DMS153 treated with DMSO at 0.1 percent for 48 hours (cell line): ENCODE measurements around the gene TMEM170A.

Experiments
- DNase-seq: peaks from one replicate; lab custom pipeline; 2025; ENCODE audit not compliant: unreplicated experiment; lab: John Stamatoyannopoulos, UW

TMEM170A gene

DNA sequence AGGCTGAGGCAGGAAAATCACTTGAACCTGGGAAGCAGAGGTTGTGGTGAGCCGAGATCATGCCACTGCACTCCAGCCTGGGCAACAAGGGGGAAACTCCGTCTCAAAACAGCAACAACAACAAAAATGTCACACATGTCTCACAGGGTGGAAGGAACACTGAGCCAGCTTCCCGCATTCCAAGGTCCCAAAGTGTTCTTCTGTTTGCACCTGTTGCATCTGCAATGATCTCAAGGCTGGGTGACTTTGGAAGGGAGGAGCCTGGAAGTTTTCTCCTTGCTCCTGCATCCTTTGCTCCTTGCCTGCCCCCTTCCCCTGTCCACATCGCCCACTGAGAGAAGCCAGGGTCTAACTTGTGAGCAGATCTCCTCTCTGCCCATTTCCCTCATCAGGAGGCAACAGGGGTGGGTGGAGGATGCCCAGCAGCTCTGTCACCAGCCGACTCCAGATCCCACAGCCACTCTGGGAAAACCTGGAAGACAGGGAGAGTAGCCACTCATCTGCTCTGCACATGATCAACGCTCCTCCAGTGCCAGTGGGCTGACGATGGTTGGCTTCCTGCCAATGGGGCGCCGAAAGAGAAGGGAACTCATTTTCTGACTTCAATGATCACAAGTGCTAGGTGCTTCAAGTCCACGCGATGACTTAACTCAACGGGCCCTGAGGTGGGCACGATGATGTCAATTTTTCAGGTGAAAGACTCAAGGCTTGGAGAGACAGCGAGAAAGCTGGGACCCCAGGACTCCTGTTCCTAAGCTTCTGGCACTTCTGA is 18.1 kb upstream of the TMEM170A start:
- no peak for DNase-seq

DNA sequence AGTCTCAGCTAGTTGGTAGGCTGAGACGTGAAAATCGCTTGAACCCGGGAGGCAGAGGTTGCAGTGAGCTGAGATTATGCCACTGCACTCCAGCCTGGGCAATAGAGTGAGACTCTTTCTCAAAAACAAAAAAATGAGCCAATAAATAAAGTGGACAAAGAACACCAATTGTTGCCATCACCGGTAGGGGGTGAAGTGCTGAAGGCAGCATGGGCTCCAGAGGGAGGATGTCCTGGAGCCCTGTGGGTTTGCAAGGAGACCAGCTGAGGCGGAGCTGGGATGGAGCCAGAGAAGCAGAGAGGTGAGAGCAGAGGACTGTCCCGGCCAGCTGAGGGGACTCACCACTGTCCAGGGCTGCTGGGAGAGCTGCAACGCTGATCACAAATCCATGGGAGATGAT is 17.0 kb upstream of the TMEM170A start:
- DNase-seq = no peak

DNA sequence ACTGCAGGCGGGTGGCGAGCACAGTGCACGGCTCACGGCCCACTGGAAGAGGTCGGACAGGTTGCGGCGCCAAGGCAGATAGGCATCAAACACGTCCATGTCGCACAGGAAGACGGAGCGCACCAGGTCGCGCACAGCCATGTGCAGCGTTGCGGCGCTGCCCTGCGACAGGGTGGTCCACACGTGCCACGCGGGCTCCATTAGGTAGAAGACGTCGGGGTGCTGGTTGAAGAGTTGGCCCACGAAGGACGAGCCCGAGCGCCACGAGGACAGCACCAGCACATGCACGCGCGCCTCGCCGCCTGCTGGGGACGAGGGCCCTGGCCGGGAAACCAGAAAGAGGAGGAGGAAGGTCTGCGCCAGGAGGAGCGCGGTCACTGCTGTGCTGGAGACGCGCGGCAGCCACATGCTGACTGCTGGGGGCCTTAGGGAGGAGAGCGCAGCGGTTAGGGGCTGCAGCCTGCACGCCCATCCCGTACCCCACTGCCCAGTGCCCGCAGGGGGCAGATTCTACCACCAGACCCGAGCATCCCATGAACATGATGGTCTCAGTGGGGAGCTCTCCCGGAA is 15.0 kb upstream of the TMEM170A start:
- no peak for DNase-seq

DNA sequence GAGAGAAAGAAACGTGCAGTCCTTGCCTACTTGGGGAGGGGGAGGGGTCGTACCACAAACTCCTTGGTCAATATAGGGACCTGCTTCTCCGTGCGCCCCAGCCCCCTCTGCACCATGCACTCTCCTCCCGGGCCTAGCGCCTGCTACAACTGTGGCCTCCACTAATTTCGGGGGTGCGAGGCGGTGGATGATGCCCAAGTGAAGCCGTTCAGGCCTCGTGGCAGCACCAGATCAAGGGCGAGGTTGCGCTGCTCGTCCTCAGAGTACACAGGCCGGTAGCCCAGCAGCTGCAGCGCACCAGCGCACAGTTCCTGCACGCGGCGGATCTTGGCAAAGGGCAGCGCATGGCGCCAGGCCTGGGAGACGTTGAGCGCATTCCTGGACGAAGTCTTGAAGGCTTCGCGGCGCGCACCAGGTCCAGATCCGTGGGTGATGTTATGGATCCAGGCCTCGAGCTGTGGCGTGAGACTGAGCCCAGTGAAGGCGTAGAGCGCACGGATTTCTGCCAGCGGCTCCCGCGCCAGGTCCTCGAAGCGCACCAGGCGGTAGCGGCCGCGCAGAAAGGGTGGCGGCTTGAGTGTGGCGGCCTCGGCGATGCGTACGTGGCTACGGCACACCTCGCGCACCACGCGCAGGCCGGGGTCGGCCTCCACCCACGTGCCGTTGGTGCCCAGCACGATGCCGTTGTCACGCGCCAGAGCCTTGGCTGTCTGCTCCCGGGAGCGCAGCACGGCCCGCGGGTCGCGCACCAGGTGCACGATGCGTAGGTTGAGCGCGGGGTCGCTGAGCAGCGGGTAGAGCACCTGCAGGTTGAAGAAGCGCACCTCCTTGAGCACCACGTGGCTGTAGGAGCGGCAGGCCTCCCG is 14.2 kb upstream of the TMEM170A start:
- no peak for DNase-seq

DNA sequence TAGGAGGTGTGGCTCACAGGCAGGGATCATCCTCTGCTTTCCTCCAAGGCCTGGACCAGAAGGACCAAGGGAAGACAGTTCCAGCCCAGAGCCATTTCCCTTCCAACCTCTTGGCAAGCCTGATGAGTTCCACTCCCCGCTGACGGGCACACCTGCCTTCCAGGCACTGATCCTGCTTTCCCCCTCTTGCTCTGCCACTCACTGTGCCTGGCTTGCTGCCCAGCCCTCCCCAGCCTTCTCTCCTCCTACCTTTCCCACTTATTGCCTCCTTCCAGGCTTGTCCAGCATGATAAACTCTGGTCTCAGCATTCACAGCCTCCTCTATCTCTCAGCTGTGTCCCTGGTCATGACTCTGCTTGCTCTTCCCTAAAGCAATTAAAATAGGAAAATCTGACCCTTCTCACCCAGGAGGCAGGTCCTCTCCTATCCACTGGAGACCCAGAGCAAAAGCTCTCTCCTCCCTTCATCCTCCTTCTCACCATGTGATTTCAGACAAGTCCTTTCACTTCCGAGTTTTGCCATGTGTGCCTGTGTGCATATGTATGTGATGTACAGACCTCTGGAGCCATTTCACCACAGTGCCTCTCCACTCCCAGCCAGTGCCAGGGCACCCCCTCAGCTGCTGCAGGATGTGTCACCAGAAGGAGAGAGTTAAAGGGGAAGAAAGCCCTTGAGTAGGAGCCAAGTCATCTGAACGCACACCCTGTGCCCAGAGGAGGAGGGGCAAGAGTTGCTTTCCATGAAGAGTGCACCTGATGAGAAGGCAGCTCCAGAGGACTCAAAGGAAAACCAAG is 13.4 kb upstream of the TMEM170A start:
- DNase-seq = no peak

DNA sequence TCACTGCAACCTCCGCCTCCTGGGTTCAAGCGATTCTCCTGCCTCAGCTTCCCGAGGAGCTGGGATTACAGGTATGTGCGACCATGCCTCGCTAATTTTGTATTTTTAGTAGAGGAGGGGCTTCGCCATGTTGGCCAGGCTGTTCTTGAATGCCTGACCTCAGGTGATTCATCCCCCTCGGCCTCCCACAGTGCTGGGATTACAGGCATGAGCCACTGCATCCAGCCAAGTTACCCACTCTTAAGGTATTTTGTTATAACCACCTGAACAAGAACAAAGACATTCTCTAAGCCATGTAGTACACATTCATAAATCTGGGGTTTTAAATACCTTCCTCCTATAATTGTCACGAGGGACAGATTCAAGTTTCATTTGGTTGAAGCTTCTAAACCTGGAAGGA is 12.3 kb upstream of the TMEM170A start:
- no peak for DNase-seq

DNA sequence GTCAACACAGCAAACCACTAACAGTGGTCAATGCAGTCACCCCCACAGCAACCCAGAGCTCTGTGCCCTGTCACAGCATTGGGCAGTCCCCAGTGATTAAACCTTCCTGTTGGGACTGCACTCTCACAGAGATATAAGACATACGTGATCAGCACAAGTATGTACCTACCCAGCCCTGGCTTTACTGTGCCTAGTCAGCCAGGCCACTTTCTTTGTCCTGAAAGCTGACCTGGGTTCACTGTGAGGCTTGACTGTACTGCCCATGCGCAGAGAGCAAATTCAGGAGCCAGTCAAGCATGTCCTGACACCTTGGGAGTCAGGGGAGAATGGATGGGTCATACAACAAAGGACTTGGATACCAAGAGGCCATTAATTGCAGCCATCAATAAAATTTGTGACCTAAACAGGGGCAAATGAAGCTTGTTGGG is 10.9 kb upstream of the TMEM170A start:
- DNase-seq = no peak

- DNase-seq = no peak
These were observed 8.7 kb upstream of the TMEM170A start for GRCh38 chr16:75472908-75473877.

- peak; percentile 64 for DNase-seq
These were observed 7.5 kb upstream of the TMEM170A start for GRCh38 chr16:75471723-75472633.

- no peak for DNase-seq
These were observed 2.3 kb upstream of the TMEM170A start for GRCh38 chr16:75466760-75467159.

DNA sequence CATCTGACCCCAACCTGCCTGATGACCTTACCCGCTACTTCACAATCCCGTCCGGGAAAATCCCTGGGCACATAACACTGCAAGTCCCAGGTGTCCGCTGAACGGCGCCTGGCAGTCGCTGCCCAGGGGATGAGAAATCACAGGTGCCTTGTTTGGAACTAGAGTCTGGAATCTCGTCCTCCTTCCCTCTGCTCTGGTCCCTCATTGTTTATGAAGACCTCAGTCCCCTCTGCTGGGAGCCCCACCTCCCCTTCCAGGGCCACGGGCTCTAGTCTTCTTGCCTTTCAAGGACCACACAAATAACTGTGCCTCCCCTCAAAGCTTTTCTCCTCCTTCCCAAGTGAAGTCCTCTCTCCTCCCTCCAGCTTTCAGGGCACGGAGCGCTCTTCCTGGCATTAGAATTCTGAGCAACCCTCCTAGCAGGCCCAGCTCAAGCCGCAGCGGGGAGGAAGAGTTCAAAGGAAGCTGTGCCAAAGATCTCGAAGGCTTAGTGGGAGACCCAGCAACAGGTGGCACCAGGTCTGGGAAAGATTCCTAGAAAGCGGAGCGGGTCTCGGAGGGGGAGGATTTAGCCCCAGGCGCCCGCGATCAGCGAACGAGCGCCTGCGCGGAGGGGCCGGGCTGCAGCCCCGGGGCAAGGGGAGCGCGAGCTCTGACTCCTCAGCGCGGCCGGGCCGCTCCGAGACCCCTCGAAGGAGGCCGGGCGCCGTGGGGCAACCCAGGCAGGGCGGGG is 934 bp downstream of the TMEM170A start:
- DNase-seq = peak; percentile 4

DNA sequence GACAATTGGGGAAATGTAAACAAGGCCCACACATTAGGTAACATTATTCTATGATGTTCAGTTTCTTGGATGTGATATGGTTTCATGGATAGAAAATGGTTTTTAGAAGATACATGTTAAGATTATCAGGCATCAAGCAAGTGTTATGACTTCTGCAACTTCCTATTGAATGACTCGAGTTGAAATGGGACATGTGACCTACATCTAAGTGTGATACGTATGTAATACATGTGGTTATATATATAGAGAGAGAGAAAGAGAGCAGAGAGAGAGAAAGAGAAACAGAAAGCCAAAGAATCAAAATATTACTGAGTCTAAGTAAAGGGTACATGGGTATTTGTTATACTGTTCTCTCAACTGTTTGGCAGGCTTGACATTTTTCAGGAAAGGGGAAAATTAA is 1.7 kb downstream of the TMEM170A start:
- DNase-seq = no peak

DNA sequence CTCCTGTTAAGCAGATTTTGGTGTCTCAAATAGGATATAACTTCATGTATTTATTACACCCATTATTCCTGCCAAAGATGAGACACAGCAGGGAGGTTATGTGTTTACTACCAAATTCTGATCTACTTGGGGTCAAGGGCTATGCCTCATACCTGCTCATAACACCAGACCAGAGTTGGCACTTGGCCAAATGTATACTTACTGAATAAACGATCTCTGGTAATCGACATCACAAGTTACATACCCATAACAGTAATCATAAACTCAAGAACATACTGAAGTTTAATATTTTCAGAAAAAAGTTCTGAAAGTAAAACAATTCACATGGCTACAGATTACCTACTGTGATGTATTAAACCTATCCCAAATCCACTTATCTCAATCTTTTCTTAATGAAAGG is 2.9 kb downstream of the TMEM170A start:
- no peak for DNase-seq

DNA sequence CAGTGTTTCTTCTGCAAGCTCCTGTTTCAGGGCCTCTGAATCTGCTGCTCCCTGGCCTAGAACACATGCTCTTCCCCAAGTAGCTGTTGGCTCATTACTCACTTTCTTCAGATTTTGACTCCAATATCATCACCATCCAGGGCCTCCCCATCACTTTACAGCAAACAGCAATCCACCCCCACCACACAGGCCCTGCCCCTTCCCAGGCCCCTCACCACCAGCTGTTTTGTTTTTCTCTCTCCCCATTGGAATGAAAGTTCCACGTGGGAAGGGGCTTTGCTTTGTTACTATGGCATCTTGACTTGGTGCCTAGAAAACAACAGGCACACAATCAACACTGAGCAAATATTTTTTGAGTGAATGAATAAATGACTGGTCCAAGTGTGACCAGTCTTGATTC is 4.0 kb downstream of the TMEM170A start:
- no peak for DNase-seq

DNA sequence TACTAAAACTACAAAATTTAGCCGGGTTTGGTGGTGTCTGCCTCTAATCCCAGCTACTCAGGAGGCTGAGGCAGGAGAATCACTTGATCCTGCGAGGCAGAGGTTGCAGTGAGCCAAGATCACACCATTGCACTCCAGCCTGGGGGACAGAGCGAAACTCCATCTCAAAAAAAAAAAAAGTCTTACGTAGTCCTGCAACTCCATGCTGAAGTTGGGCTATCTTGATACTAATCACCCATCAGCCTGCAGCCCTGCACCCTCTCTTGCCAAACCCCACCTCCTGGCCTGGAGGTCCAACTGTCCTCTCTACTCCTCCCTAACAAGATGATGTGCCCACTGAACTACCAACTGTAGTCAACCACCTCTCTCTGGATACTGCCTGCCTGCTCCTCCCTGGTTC is 4.8 kb downstream of the TMEM170A start:
- no peak for DNase-seq

DNA sequence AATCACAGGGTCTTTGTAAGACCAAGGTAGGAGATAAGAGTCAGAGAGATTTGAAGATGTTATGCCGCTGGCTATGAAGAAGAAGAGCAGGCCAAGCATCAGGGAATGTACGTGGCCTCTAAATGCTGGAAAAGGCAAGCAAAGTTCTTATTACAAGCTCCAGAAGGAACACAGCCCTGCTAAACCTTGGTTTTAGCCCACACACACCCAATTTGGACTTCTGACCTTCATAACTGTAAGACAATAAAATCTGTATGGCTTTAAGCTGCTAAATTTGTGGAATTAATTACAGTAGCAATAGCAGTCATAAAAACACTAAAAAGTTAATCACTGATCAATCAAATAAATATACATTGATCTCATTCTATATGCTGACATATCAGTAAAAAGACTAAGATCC is 6.0 kb downstream of the TMEM170A start:
- no peak for DNase-seq

DNA sequence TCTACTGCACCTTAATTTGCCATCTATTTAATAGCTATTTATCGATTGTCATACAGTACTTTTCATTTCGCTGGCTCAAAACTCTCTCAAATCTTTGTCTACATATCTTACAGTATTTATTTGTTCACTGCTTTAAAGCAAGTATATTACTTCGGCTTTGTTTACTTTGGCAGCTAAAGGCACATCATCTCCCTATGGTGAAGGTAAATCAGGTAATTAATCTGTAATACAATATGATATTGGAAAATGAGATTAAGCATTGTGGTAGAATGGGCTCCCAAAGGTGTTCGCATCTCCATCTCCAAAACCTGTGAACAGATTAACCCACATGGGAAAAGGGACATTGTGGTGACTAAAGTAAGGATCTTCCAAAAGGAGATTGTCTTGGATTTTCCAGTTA is 6.5 kb downstream of the TMEM170A start:
- no peak for DNase-seq

GRCh38 chr16:75457485-75458021 is 6.9 kb downstream of the TMEM170A start:
- no peak for DNase-seq
